B cell (primary cell): Measurements from ENCODE around the gene RMC1. TPM values are rescaled to one million over a fixed set of nuclear protein-coding genes. Genes with fewer than 3 reads are reported as not detected.

Experiments used
- ATAC-seq: fragments of 200-7000 bp; cut with Tn5 transposase; one replicate; pipeline ENCODE4 v1.10.0; 2021; ENCODE audit warnings: low read depth, mild to moderate bottlenecking, moderate number of reproducible peaks, moderate library complexity
- CTCF ChIA-PET: fragments of 350-600 bp; sonication (Branson Sonifier 250); formaldehyde crosslinking; loops from one replicate; lab custom pipeline; 2021; ENCODE audit warnings: antibody characterized with exemption, inconsistent platforms; lab: Charles Lee
- POLR2A ChIA-PET: fragments of 350-600 bp; sonication (Branson Sonifier 250); formaldehyde crosslinking; loops from one replicate; lab custom pipeline; 2021; ENCODE audit warnings: antibody characterized with exemption; lab: Charles Lee
- DNase-seq: peaks from one replicate; pipeline ENCODE4 v3.0.0; 2013
- H2AFZ ChIP-seq: 2 replicates; pipeline ENCODE4 v1.6.1; 2012; ENCODE audit warnings: mild to moderate bottlenecking, low read depth, low read length; ENCODE audit not compliant: insufficient read depth, poor library complexity, severe bottlenecking
- H3K27ac ChIP-seq, 2 donors: 1 replicate in 1 of 2; 2 replicates in 1 of 2; pipeline ENCODE4 v1.5.1; 2012 to 2013; ENCODE audit warnings: low read length in 2 of 2, mild to moderate bottlenecking in 2 of 2, moderate library complexity in 1 of 2
- H3K27me3 ChIP-seq, 4 experiments: fragments of 200-600 bp in 1 of 4; sonication (generic) in 1 of 4; replicated peaks in 1 of 4; 1 replicate in 2 of 4; 2 replicates in 2 of 4; pipeline versions ENCODE4 v1.6.1 to v1.7.0; 2013 to 2016; ENCODE audit warnings: low read length in 3 of 4, mild to moderate bottlenecking in 2 of 4, mixed read lengths in 1 of 4, moderate library complexity in 1 of 4; ENCODE audit not compliant: insufficient read depth in 4 of 4, control insufficient read depth in 3 of 4; ENCODE audit errors: control extremely low read depth in 1 of 4
- H3K36me3 ChIP-seq, 2 experiments: replicated peaks in 1 of 2; 1 replicate in 1 of 2; 2 replicates in 1 of 2; pipeline versions ENCODE4 v1.6.1 to v1.7.1; 2013; ENCODE audit warnings: low read length in 1 of 2; ENCODE audit not compliant: insufficient read depth in 2 of 2, control insufficient read depth in 1 of 2; ENCODE audit errors: control extremely low read depth in 1 of 2, extremely low read depth in 1 of 2
- H3K4me1 ChIP-seq, 2 donors: fragments of 200-600 bp in 1 of 2; sonication (generic) in 1 of 2; 1 replicate in 1 of 2; 2 replicates in 1 of 2; pipeline versions ENCODE4 v1.5.1 to v1.6.1; 2013 to 2017; ENCODE audit warnings: low read length in 2 of 2; ENCODE audit not compliant: control insufficient read depth in 2 of 2, insufficient read depth in 2 of 2
- H3K4me2 ChIP-seq: replicated peaks from 2 replicates; pipeline ENCODE3; 2012; ENCODE audit warnings: mild to moderate bottlenecking, low read depth, low read length; ENCODE audit not compliant: poor library complexity, severe bottlenecking
- H3K4me3 ChIP-seq, 5 experiments: fragments of 200-600 bp in 1 of 5; sonication (generic) in 1 of 5; 1 replicate in 3 of 5; 2 replicates in 2 of 5; pipeline versions ENCODE4 v1.5.1 to v1.7.0; 2011 to 2016; ENCODE audit warnings: low read length in 4 of 5, mild to moderate bottlenecking in 4 of 5, low read depth in 2 of 5, control low read depth in 1 of 5, moderate library complexity in 1 of 5; ENCODE audit not compliant: insufficient read depth in 1 of 5; ENCODE audit errors: control extremely low read depth in 1 of 5, extremely low read depth in 1 of 5
- H3K79me2 ChIP-seq: fragments of 200-600 bp; sonication (generic); one replicate; pipeline ENCODE4 v1.6.0; 2016; ENCODE audit warnings: low read length; ENCODE audit not compliant: control insufficient read depth, insufficient read depth
- H3K9ac ChIP-seq: fragments of 200-600 bp; sonication (generic); 2 replicates; pipeline ENCODE4 v1.6.1; 2017; ENCODE audit warnings: mild to moderate bottlenecking, low read length, moderate library complexity
- H3K9me3 ChIP-seq, 3 donors: one replicate each; pipeline versions ENCODE4 v1.6.1 to v1.7.1; 2013; ENCODE audit warnings: low read length in 2 of 3; ENCODE audit not compliant: control insufficient read depth in 2 of 3, insufficient read depth in 1 of 3; ENCODE audit errors: control extremely low read depth in 1 of 3
- H4K20me1 ChIP-seq: 2 replicates; pipeline ENCODE4 v1.6.0; 2012; ENCODE audit warnings: mild to moderate bottlenecking, low read length; ENCODE audit not compliant: insufficient read depth, control insufficient read depth, poor library complexity, severe bottlenecking
- H3K27ac Mint-ChIP-seq: one replicate; pipeline ENCODE4 v1.8.0; 2021; ENCODE audit warnings: mixed read lengths
- H3K27me3 Mint-ChIP-seq: one replicate; pipeline ENCODE4 v1.8.0; 2021; ENCODE audit warnings: mixed read lengths
- H3K4me1 Mint-ChIP-seq: one replicate; pipeline ENCODE4 v1.8.0; 2021; ENCODE audit warnings: mixed read lengths
- H3K4me3 Mint-ChIP-seq: one replicate; pipeline ENCODE4 v1.8.0; 2021; ENCODE audit warnings: mixed read lengths
- H3K9me3 Mint-ChIP-seq: one replicate; pipeline ENCODE4 v1.8.0; 2022; ENCODE audit warnings: mixed read lengths; ENCODE audit not compliant: insufficient read depth
- CTCF ChIP-seq: fragments of 200-600 bp; IDR thresholded peaks from one replicate; pipeline ENCODE4 v1.8.0; 2022; ENCODE audit warnings: antibody characterized with exemption, mild to moderate bottlenecking
- EZH2 ChIP-seq: IDR thresholded peaks from 2 replicates; pipeline ENCODE4 v1.6.1; 2012; ENCODE audit warnings: borderline replicate concordance, low read depth, mild to moderate bottlenecking, moderate library complexity, low read length; ENCODE audit not compliant: insufficient read depth, poor library complexity, severe bottlenecking
- whole genome bisulfite sequencing: methylation state at CpG from one replicate; pipeline ENCODE4 v1.1.5; 2013; ENCODE audit warnings: missing lambda C conversion rate; ENCODE audit not compliant: insufficient coverage; 5-methylcytosine and 5-hydroxymethylcytosine counted together
- intact Hi-C: fragments of 100-400 bp; cut with micrococcal nuclease; formaldehyde crosslinking; loops from one replicate; pipeline ENCODE4 v1.10.0; 2022
- polyA plus RNA-seq: library from polyadenylated mRNA; depleted of rRNA; stranded (reverse); fragments of >200 nt; gene quantifications from 2 replicates; pipeline ENCODE4 v1.2.3, GENCODE V29; 2012
- total RNA-seq, 2 donors: library from RNA; stranded (reverse); fragments of 120-200 nt in 1 of 2; gene quantifications; 1 replicate in 1 of 2; 2 replicates in 1 of 2; pipeline versions ENCODE4 v1.2.3 to v1.2.4, GENCODE V29; 2013 to 2022

The RMC1 gene
- total and polyA plus RNA-seq, 2 donors (not counting 1 experiment from before 2014, with no cell fraction given) = 77.3 to 137 TPM

DNA sequence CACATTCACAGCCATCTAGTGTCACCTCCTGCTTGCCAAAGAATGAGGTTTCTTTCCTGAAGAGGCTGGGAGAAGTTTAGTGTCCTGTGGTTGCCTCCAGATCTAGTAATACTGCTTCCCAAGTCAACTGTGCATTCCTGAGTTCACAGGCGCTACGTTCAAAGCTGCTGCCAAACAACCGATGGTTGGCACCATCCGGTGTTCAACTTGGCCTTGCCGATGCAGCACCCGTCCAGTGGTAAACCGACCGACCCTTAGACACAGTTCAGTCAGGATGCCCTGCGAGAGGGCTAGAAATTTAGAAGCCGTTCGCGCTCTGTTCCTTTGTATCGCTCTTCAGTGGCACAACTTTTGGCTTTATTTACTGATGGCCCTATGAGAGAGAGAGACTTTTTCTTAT lies 28.6 kb downstream of the RMC1 start:
- ChIA-PET CTCF (interaction anchor here (0.9 to 1.2 kb wide), 3 partner anchors 13 to 56 kb away, joined by 3 to 4 read pairs (median 3); no protein-coding TSS in a partner anchor), POLR2A (no interaction called here)
- no peaks in the 10 kb centered on the region for H3K4me1 Mint-ChIP-seq
- Histone ChIP-seq H3K4me2 (no peak overlapping the region), H3K79me2 (no peaks in the 10 kb centered on the region), H3K27me3 (no peaks in the 10 kb centered on the region), H3K27ac (no peak overlapping the region), H2AFZ (no peak overlapping the region), H3K9ac (no peak overlapping the region), H3K36me3 (peaks cover 8 to 97% of the 10 kb centered on the region in 2 experiments), H4K20me1 (no peaks in the 10 kb centered on the region), H3K4me1 (no peaks in the 10 kb centered on the region), H3K9me3 (no peaks in the 10 kb centered on the region), H3K4me3 (no peak overlapping the region)
- H3K9me3 Mint-ChIP-seq = no peaks in the 10 kb centered on the region
- intact Hi-C loops = no loop called here
- H3K4me3 Mint-ChIP-seq = no peak overlapping the region
- DNase-seq (no peak), ATAC-seq (no peak)
- TF ChIP-seq EZH2 = no peak
- no peak for TF ChIP-seq CTCF
- H3K27me3 Mint-ChIP-seq = no peaks in the 10 kb centered on the region
- peak overlapping the region; percentile 17 for H3K27ac Mint-ChIP-seq
- WGBS = 99% methylated on average over 13 of the region's 13 CpGs

GRCh38 chr18:23532848-23533247 lies 29.5 kb downstream of the RMC1 start:
- Mint-ChIP-seq H3K4me3 (no peak overlapping the region), H3K27ac (peak overlapping the region; percentile 53), H3K27me3 (no peaks in the 10 kb centered on the region), H3K9me3 (no peaks in the 10 kb centered on the region), H3K4me1 (no peaks in the 10 kb centered on the region)
- no peaks in the 10 kb centered on the region for H3K9me3 ChIP-seq
- H3K79me2 ChIP-seq = no peaks in the 10 kb centered on the region
- DNase-seq (no peak), ATAC-seq (no peak)
- H3K4me2 ChIP-seq = no peak overlapping the region
- 83% methylated on average over 3 of the region's 4 CpGs for WGBS
- H3K4me1 ChIP-seq = no peaks in the 10 kb centered on the region
- H3K27ac ChIP-seq = no peak overlapping the region
- H2AFZ ChIP-seq = no peak overlapping the region
- no peak overlapping the region for H3K9ac ChIP-seq
- intact Hi-C loops = no loop called here
- POLR2A ChIA-PET = interaction anchor here (0.7 kb wide), 1 partner anchor 1388 kb away, joined by 4 read pairs; no protein-coding TSS in a partner anchor
- CTCF ChIA-PET = no interaction called here
- TF ChIP-seq EZH2 (no peak), CTCF (no peak)
- H3K4me3 ChIP-seq = no peak overlapping the region
- no peaks in the 10 kb centered on the region for H4K20me1 ChIP-seq
- H3K36me3 ChIP-seq = peaks cover 8 to 97% of the 10 kb centered on the region in 2 experiments
- H3K27me3 ChIP-seq = no peaks in the 10 kb centered on the region
